SK-N-MC (cell line): ENCODE measurements around the gene ADAMTS18.
"Not testable (repeated sequence)": the region's sequence is repeated elsewhere in the genome, so short reads cannot be mapped to it uniquely, and the experiment has no call there.

Experiments
- EZH2 ChIP-seq: fragments of 200-600 bp; sonication (generic); IDR thresholded peaks from one replicate; pipeline ENCODE4 v1.6.1; 2017; ENCODE audit warnings: antibody characterized with exemption
- POLR2AphosphoS5 ChIP-seq: IDR thresholded peaks from 2 replicates; pipeline ENCODE4 v1.6.1; 2012; ENCODE audit warnings: mild to moderate bottlenecking, low read depth, low read length, borderline replicate concordance

DNA sequence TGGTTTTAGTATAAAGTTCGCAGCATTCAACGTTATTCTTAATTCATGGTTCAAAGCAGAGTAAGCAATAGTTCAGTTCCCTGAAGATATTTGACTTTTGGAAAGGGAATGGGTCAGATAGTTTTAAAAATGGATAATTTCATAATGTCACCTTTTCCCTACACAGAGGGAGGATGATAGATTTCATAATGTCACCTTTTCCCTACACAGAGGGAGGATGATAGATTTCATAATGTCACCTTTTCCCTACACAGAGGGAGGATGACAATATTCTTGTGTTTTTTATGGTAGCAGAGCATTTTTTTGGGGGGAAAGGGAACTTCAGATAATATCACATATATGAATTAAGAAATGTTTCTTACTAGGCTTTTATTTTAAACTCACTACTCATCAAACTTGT lies 159.5 kb downstream of the ADAMTS18 start:
- not testable (repeated sequence) for TF ChIP-seq POLR2AphosphoS5, EZH2
